Sigmoid colon (tissue), 4 donors: ENCODE data around the gene RFNG.

Source experiments
- CTCF ChIP-seq, 4 experiments: fragments of 450-650 bp in 3 of 4; fragments of 200-600 bp in 1 of 4; IDR thresholded peaks; one replicate each; pipeline ENCODE4 v1.5.1; 2016 to 2019; ENCODE audit warnings: antibody characterized with exemption in 4 of 4, mild to moderate bottlenecking in 3 of 4, moderate library complexity in 2 of 4
- EP300 ChIP-seq, 4 donors: sonication (generic); formaldehyde crosslinking; IDR thresholded peaks; one replicate each; pipeline ENCODE4 v1.6.1; 2017; ENCODE audit warnings: antibody characterized with exemption in 4 of 4
- POLR2A ChIP-seq, 2 donors: fragments of 450-650 bp; IDR thresholded peaks; one replicate each; pipeline ENCODE4 v1.6.1; 2016; ENCODE audit warnings: antibody characterized with exemption in 2 of 2, mild to moderate bottlenecking in 2 of 2, moderate library complexity in 2 of 2
- POLR2AphosphoS5 ChIP-seq, 4 donors: sonication (generic); formaldehyde crosslinking; IDR thresholded peaks; one replicate each; pipeline ENCODE4 v1.6.1; 2017; ENCODE audit warnings: antibody characterized with exemption in 4 of 4

- TF ChIP-seq CTCF (IDR thresholded peaks at IDR 0.05) (no peak), POLR2A (IDR thresholded peaks at IDR 0.05) (no peak), EP300 (IDR thresholded peaks at IDR 0.05) (no peak), POLR2AphosphoS5 (IDR thresholded peaks at IDR 0.05) (no peak)
Measured at GRCh38 chr17:82028966-82029365, 22.6 kb downstream of the RFNG start.
